ENCODE results near the gene TRAPPC5. TPM values are rescaled to one million over a fixed set of nuclear protein-coding genes. Genes with fewer than 3 reads are reported as not detected.

TRAPPC5 gene
- polyA plus RNA-seq, 1 experiment = 42.1 TPM

DNA sequence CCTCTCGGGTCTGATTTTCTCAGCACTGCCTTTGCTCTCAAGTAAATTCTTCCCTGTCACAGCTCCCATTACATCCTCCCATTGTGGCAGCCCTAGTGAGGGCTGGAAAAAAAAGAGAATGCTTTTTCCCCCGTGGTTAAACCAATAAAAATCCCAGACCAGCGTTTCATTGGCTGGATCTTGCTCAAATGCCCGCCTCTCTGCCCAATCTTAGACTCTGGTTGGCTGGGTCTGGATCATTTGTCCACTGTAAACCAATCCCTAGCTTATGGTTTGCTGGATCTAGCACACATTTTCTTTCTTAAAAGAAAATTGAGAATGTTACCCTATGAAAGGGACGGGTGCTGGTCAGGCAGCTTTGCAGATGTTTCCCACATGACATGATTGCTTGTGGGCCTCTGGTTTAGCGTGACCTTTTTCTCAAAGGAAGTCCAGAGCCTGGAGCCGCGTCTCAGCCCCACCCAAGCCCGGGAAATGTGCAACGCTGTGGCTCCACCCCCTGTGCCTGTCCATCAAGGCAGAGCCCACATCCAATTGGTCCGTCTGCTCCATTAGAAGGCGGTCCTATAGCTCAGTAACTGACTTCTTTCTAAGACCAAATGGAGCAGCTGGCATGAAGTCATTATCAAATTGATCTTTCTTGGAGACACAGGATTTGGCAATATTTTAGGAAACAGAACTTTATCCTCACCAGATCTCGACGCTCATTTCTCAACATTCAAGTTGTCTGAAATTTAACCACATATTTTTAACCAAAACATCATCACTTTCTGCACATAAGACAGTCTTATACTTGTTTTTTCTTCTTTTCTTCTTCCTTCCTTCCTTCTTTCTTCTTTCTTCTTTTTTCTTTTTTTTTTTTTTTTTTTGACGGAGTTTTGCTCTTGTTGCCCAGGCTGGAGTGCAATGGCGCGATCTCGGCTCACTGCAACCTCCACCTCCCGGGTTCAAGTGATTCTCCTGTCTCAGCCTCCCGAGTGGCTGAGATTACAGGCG lies 6.3 kb upstream of the TRAPPC5 start:
- Histone ChIP-seq H3K4me3 (ENCODE audit: low read depth, low read length) (no peak overlapping the region), H3K27me3 (ENCODE audit: control insufficient read depth, insufficient read depth, low read length) (peaks cover 14% of the 10 kb centered on the region), H3K27ac (ENCODE audit: low read depth, low read length) (no peak overlapping the region), H3K9me3 (ENCODE audit: control insufficient read depth, insufficient read depth, low read length) (peaks cover 6% of the 10 kb centered on the region)
- ChIA-PET POLR2A (no interaction called here), CTCF (interaction anchor here (4.8 kb wide), 1 partner anchor 22 kb away, joined by 16 read pairs; no protein-coding TSS in a partner anchor)
- DNase-seq (ENCODE audit: low read depth, low spot score) = no peak
- TF ChIP-seq, protein P1, sequence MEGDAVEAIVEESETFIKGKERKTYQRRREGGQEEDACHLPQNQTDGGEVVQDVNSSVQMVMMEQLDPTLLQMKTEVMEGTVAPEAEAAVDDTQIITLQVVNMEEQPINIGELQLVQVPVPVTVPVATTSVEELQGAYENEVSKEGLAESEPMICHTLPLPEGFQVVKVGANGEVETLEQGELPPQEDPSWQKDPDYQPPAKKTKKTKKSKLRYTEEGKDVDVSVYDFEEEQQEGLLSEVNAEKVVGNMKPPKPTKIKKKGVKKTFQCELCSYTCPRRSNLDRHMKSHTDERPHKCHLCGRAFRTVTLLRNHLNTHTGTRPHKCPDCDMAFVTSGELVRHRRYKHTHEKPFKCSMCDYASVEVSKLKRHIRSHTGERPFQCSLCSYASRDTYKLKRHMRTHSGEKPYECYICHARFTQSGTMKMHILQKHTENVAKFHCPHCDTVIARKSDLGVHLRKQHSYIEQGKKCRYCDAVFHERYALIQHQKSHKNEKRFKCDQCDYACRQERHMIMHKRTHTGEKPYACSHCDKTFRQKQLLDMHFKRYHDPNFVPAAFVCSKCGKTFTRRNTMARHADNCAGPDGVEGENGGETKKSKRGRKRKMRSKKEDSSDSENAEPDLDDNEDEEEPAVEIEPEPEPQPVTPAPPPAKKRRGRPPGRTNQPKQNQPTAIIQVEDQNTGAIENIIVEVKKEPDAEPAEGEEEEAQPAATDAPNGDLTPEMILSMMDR (IDR thresholded peaks at IDR 0.05; ENCODE audit: low read depth, low read length) = no peak

DNA sequence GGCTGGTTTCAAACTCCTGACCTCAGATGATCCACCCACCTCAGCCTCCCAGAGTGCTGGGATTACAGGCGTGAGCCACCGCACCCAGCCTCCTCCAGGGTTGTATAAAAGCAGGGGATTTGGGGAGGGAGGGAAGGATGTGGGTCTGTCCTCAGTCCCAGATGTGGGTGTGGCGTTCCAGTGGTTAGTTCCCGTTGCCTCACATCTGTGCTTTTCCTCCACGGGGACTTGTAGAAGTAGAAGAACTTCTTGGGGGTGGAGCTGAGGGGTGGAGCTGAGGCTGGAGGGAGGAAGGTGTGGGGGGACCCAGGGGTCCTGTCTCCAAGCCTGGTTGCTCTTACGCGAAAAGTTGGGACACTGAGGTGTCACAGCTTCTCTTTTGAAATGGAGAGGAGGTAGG lies 4.3 kb upstream of the TRAPPC5 start:
- H3K9me3 ChIP-seq (ENCODE audit: control insufficient read depth, insufficient read depth, low read length) = peaks cover 6% of the 10 kb centered on the region
- H3K27me3 ChIP-seq (ENCODE audit: control insufficient read depth, insufficient read depth, low read length) = peaks cover 5% of the 10 kb centered on the region
- H3K4me3 ChIP-seq (ENCODE audit: low read depth, low read length) = no peak overlapping the region
- no peak for DNase-seq (ENCODE audit: low read depth, low spot score)
- H3K27ac ChIP-seq (ENCODE audit: low read depth, low read length) = no peak overlapping the region
- POLR2A ChIA-PET = interaction anchor here (0.5 kb wide), 1 partner anchor 181 kb away, joined by 3 read pairs; no protein-coding TSS in a partner anchor
- TF ChIP-seq, protein P1 (IDR thresholded peaks at IDR 0.05; ENCODE audit: low read depth, low read length) = no peak
- CTCF ChIA-PET = interaction anchor here (1.7 to 4.8 kb wide), 2 partner anchors 24 to 108 kb away, joined by 4 to 16 read pairs; no protein-coding TSS in a partner anchor

DNA sequence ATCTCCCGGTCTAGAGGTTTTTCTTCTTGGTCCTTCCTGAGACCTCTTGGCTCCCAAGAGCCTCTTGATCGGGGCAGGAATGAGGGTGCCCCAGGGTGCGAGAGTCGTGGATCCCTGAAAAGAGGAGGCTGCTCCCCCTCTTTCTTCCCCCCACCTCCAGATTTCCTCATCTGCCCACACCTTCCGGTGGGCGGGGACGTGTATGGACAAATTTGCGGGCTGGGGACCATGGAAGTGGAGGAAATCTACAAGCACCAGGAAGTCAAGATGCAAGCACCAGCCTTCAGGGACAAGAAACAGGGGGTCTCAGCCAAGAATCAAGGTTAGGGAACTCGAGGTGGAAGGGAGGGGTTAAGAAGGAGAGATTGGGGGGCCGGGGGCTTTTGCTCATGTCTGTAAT lies 3.8 kb upstream of the TRAPPC5 start, which contains the start of gene MCEMP1:
Gene MCEMP1, plus strand, starts transcription at position 237 of the 400 bp plus-strand sequence. Its CDS starts 31 bp downstream, at position 268.
- POLR2A ChIA-PET = interaction anchor here (0.5 kb wide), 2 partner anchors 47 to 181 kb away, joined by 3 to 7 read pairs; partner anchors contain the start of genes PET100 and XAB2

DNA sequence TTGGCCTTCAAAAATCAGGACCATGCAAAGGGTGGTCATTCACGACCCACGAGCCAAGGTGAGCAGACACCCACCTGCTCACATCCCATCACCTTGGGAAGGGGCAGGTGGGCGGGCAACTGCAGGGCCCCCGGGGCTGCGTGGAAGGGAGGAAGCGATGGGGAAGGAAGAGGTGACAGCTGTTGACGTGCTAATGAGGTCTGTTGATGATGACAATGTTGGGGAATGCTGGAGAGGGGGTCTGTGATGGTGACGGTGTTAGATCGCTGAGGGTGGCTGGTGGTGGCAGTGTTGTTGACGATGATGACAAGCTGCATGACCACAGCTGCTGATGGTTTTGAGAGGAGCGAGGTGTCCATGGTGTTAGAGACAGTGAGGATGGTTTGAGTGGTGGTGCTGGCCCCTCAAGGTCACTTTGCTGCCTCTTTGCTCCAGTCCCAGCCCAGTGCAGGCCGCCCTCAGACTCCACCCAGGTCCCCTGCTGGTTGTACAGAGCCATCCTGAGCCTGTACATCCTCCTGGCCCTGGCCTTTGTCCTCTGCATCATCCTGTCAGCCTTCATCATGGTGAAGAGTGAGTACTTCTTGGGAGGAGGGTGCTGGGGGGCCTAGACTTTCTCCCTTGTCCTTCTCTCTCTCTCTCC lies 2.8 kb upstream of the TRAPPC5 start:
- TF ChIP-seq, protein P1 (IDR thresholded peaks at IDR 0.05; ENCODE audit: low read depth, low read length) = no peak
- DNase-seq (ENCODE audit: low read depth, low spot score) = no peak
- ChIA-PET CTCF (interaction anchor here (0.5 to 4.8 kb wide), 4 partner anchors 25 to 323 kb away, joined by 5 to 18 read pairs (median 10); no protein-coding TSS in a partner anchor), POLR2A (no interaction called here)
- Histone ChIP-seq H3K27me3 (ENCODE audit: control insufficient read depth, insufficient read depth, low read length) (peaks cover 3% of the 10 kb centered on the region), H3K9me3 (ENCODE audit: control insufficient read depth, insufficient read depth, low read length) (peaks cover 6% of the 10 kb centered on the region), H3K4me3 (ENCODE audit: low read depth, low read length) (no peak overlapping the region), H3K27ac (ENCODE audit: low read depth, low read length) (no peak overlapping the region)

More for the DNA sequence above, 3.8 kb upstream of the TRAPPC5 start, which contains the start of gene MCEMP1:
- TF ChIP-seq, protein P1 (IDR thresholded peaks at IDR 0.05; ENCODE audit: low read depth, low read length) = no peak
- no peak within 1 kb of the TSS for H3K4me3 ChIP-seq (ENCODE audit: low read depth, low read length)
- no peak for DNase-seq (ENCODE audit: low read depth, low spot score)
- H3K9me3 ChIP-seq (ENCODE audit: control insufficient read depth, insufficient read depth, low read length) = peaks cover 6% of the 10 kb centered on the region
- peaks cover 4% of the 10 kb centered on the region for H3K27me3 ChIP-seq (ENCODE audit: control insufficient read depth, insufficient read depth, low read length)
- CTCF ChIA-PET = interaction anchor here (2.2 to 4.8 kb wide), 2 partner anchors 24 to 108 kb away, joined by 16 to 18 read pairs; no protein-coding TSS in a partner anchor
- no peak within 1 kb of the TSS for H3K27ac ChIP-seq (ENCODE audit: low read depth, low read length)

All from AG04450 (cell line).